DOHH2 (cell line): ENCODE measurements around the gene TSKS.

Source experiments
- CTCF ChIP-seq: fragments of 200-600 bp; sonication (generic); IDR thresholded peaks from one replicate; pipeline ENCODE4 v1.5.1; 2014; ENCODE audit warnings: antibody characterized with exemption, mild to moderate bottlenecking, low read depth, low read length; ENCODE audit not compliant: poor library complexity, severe bottlenecking
- EZH2phosphoT487 ChIP-seq: fragments of 200-600 bp; sonication (generic); IDR thresholded peaks from 2 replicates; pipeline ENCODE4 v1.6.1; 2017; ENCODE audit warnings: borderline replicate concordance, mild to moderate bottlenecking, antibody characterized with exemption, low read length, moderate library complexity, mixed read lengths

GRCh38 chr19:49799271-49799797, 36.2 kb upstream of the TSKS start:
- TF ChIP-seq CTCF: no peak
- TF ChIP-seq EZH2phosphoT487: no peak
